Astrocyte (in vitro differentiated cells and primary cell): Measurements from ENCODE around the gene SKIL.

ENCODE experiments used
- CTCF ChIP-seq: IDR thresholded peaks from 2 replicates; pipeline ENCODE4 v1.5.1; 2011; ENCODE audit warnings: low read depth, mild to moderate bottlenecking, inconsistent platforms, low read length, moderate library complexity; ENCODE audit not compliant: insufficient read depth
- EZH2 ChIP-seq: IDR thresholded peaks from 2 replicates; pipeline ENCODE4 v1.6.1; 2012; ENCODE audit warnings: mild to moderate bottlenecking, low read length, inconsistent platforms; ENCODE audit not compliant: insufficient read depth

GRCh38 chr3:170363471-170363994, 6.0 kb downstream of the SKIL start:
- no peak for TF ChIP-seq CTCF
- TF ChIP-seq EZH2: no peak
